NB4 (cell line): ENCODE results near the gene PCDHGA4.
"Not testable (repeated sequence)": the region's sequence is repeated elsewhere in the genome, so short reads cannot be mapped to it uniquely, and the experiment has no call there.

ENCODE experiments used
- DNase-seq: peaks from one replicate; pipeline ENCODE4 v3.0.0; 2010; ENCODE audit warnings: low read depth
- H3K4me3 ChIP-seq: one replicate; pipeline ENCODE4 v1.5.1; 2011; ENCODE audit warnings: mild to moderate bottlenecking, low read depth, low read length, moderate library complexity
- MYC ChIP-seq: IDR thresholded peaks from 2 replicates; pipeline ENCODE4 v1.6.1; 2011; ENCODE audit warnings: low read depth, low read length
- POLR2A ChIP-seq: IDR thresholded peaks from 2 replicates; pipeline ENCODE4 v1.6.1; 2011; ENCODE audit warnings: mild to moderate bottlenecking; ENCODE audit not compliant: insufficient read length; ENCODE audit errors: extremely low read depth
- TF ChIP-seq, protein P1 (sequence below): IDR thresholded peaks from one replicate; pipeline ENCODE4 v1.5.1; 2012; ENCODE audit warnings: low read depth, low read length
- TF ChIP-seq, protein P2 (sequence below): IDR thresholded peaks from 2 replicates; pipeline ENCODE4 v1.6.1; 2011; ENCODE audit warnings: low read depth, low read length

PCDHGA4 gene

DNA sequence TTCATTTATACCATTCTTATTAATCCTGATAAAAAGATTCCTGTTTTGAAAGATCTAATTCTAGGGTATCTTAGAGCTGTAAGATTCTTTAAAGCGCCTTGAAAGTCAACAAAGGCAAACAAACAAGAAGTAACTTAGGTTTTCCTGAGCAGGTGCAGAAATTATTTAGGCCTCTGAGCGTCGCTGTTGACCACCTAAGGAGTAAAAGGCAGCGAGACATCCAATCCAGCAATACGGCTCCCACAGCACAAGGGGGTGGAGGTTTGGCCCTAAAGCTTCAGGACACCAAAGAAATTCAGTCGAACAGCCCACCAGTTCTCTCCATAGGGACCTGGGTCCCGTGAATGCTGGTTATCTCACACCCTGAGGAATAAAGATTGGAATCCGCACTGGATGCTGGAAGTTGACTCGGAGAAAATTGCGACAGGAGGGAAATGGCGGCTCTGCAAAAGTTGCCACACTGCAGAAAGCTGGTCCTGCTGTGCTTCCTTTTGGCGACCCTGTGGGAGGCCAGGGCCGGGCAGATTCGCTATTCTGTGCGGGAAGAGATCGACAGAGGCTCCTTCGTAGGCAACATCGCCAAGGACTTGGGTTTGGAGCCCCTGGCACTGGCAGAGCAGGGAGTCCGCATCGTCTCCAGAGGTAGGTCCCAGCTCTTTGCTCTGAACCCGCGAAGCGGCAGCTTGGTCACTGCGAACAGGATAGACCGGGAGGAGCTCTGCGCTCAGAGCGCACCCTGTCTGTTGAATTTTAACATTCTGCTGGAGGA, 16.1 kb upstream of the PCDHGA4 start, which contains the start of gene PCDHGA2:
PCDHGA2 (plus strand) TSS at position 223 of the 769 bp plus-strand sequence.
- DNase-seq, result no peak
- H3K4me3 ChIP-seq, result no peak within 1 kb of the TSS
- TF ChIP-seq, protein P1, sequence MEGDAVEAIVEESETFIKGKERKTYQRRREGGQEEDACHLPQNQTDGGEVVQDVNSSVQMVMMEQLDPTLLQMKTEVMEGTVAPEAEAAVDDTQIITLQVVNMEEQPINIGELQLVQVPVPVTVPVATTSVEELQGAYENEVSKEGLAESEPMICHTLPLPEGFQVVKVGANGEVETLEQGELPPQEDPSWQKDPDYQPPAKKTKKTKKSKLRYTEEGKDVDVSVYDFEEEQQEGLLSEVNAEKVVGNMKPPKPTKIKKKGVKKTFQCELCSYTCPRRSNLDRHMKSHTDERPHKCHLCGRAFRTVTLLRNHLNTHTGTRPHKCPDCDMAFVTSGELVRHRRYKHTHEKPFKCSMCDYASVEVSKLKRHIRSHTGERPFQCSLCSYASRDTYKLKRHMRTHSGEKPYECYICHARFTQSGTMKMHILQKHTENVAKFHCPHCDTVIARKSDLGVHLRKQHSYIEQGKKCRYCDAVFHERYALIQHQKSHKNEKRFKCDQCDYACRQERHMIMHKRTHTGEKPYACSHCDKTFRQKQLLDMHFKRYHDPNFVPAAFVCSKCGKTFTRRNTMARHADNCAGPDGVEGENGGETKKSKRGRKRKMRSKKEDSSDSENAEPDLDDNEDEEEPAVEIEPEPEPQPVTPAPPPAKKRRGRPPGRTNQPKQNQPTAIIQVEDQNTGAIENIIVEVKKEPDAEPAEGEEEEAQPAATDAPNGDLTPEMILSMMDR, result peak; percentile 6
- no peak for TF ChIP-seq POLR2A
- TF ChIP-seq MYC, result no peak
- TF ChIP-seq, protein P2, sequence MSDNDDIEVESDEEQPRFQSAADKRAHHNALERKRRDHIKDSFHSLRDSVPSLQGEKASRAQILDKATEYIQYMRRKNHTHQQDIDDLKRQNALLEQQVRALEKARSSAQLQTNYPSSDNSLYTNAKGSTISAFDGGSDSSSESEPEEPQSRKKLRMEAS, result no peak

DNA sequence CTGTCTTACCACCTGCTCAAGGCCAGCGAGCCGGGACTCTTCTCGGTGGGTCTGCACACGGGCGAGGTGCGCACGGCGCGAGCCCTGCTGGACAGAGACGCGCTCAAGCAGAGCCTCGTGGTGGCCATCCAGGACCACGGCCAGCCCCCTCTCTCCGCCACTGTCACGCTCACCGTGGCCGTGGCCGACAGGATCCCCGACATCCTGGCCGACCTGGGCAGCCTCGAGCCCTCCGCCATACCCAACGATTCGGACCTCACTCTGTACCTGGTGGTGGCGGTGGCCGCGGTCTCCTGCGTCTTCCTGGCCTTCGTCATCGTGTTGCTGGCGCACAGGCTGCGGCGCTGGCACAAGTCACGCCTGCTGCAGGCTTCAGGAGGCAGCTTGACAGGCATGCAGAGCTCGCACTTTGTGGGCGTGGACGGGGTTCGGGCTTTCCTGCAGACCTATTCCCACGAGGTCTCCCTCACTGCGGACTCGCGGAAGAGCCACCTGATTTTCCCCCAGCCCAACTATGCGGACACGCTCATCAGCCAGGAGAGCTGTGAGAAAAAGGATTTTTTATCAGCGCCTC, 14.0 kb upstream of the PCDHGA4 start:
- H3K4me3 ChIP-seq, DNase-seq: not testable (repeated sequence)

DNA sequence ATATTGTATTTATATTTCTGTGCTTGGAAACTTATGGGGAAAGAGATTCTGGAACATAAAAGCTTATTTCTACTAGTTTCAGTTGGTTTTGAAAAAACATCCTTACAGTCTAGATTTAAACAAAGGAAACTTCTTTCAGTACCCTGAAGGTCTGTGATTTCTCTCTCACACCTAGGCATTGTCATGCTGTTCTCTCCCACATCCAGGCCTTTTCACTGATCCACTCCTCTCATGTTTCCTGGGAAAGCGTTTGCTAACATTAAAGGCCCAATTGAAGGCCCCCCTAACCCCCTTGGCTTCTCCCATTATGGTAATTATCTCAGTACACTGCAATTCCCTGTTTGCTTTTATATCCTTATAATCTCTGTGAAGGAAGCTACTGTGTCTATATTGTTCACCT, 12.0 kb upstream of the PCDHGA4 start:
- TF ChIP-seq, protein P2, result no peak
- TF ChIP-seq MYC, result no peak
- DNase-seq, result no peak
- H3K4me3 ChIP-seq, result no peak overlapping the region

DNA sequence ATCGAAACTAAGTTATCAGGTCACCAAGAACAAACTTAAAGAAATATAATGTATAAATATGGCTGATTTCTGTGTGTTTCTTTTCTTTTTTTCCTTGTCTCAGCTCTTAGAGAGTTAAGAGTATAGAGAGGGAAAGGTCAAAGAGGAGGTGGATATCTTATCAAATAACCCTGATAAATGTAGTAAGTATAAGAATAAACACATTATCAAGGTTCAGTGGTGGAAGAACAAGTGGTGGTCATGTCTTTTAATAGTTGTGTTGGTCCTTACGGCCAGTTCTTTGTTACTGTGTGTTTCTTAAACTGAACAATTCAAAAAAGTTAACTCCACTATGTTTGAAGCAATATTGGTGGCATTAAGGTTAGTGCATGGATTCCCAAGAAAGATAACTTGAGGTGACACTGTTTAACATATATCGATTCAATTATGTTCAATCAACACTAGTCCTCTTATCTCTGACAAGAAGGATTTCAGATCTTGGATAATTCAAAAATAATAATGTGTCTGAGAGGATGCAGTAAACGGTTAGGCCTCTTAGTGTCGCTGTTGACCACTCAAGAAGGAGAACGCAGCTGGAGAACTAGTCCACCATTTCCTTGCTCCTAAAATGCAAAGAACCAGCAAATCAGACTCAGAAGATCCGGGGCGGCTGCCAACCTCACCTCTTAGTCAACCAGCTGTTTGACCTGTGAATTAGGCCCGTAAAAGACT, 11.4 kb upstream of the PCDHGA4 start, which contains the start of gene PCDHGA3:
PCDHGA3 (plus strand) TSS at position 588 of the 711 bp plus-strand sequence. CDS start 205 bp downstream, outside the sequence.
- peak; percentile 50 for DNase-seq
- no peak within 1 kb of the TSS for H3K4me3 ChIP-seq
- TF ChIP-seq, protein P1, result peak; percentile 47
- TF ChIP-seq POLR2A, result no peak

DNA sequence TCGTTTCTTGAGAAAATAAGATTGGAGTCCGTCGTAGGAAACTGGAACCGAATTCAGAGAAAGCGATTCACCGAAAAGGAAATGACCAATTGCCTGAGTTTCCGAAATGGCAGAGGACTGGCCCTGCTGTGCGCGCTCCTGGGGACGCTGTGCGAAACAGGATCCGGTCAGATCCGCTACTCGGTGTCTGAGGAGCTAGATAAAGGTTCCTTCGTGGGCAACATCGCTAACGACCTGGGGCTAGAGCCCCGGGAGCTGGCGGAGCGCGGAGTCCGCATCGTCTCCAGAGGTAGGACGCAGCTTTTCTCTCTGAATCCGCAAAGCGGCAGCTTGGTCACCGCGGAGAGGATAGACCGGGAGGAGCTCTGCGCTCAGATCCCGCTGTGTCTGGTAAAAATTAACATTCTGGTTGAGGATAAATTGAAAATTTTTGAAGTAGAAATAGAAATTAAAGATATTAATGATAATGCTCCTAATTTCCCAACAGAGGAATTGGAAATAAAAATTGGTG, 10.8 kb upstream of the PCDHGA4 start:
- TF ChIP-seq POLR2A (no peak), MYC (no peak)
- TF ChIP-seq, protein P2, result no peak
- TF ChIP-seq, protein P1, result no peak
- DNase-seq, result no peak
- H3K4me3 ChIP-seq, result no peak overlapping the region

DNA sequence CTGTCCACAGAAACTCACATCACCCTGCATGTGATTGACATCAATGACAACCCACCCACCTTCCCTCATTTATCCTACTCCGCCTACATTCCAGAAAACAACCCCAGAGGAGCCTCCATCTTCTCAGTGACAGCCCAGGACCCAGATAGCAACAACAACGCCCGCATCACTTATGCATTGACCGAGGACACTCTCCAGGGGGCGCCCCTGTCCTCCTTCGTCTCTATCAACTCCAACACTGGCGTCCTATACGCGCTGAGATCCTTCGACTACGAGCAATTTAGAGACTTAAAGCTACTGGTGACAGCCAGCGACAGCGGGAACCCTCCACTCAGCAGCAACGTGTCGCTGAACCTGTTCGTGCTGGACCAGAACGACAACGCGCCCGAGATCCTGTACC, 9.5 kb upstream of the PCDHGA4 start:
- TF ChIP-seq POLR2A (no peak), MYC (no peak)
- TF ChIP-seq, protein P2, result no peak
- TF ChIP-seq, protein P1, result no peak
- H3K4me3 ChIP-seq, result no peak overlapping the region
- DNase-seq, result no peak

DNA sequence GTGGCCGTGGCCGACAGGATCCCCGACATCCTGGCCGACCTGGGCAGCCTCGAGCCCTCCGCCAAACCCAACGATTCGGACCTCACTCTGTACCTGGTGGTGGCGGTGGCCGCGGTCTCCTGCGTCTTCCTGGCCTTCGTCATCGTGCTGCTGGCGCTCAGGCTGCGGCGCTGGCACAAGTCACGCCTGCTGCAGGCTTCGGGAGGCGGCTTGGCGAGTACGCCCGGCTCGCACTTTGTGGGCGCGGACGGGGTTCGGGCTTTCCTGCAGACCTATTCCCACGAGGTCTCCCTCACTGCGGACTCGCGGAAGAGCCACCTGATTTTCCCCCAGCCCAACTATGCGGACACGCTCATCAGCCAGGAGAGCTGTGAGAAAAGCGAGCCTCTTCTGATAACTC, 8.8 kb upstream of the PCDHGA4 start:
- DNase-seq, H3K4me3 ChIP-seq: not testable (repeated sequence)
